Neural cell (in vitro differentiated cells): ENCODE results near the gene SUFU. TPM values are rescaled to one million over a fixed set of nuclear protein-coding genes. Genes with fewer than 3 reads are reported as not detected.

Source experiments
- H2AFZ ChIP-seq: fragments of 200-600, 300-800 bp; sonication (generic), shearing (Covaris generic); 2 replicates; pipeline ENCODE4 v1.6.0; 2014; ENCODE audit warnings: low read depth, mild to moderate bottlenecking, antibody characterized with exemption, low read length, moderate library complexity
- H3F3A ChIP-seq: fragments of 200-600 bp; shearing (Covaris generic); 2 replicates; pipeline ENCODE4 v1.6.1; 2016; ENCODE audit warnings: mild to moderate bottlenecking, moderate library complexity, mixed read lengths, antibody characterized with exemption, low read length; ENCODE audit not compliant: insufficient read depth, poor library complexity, severe bottlenecking
- H3K27ac ChIP-seq: fragments of 200-600, 300-800 bp; sonication (generic), shearing (Covaris generic); 2 replicates; pipeline ENCODE4 v1.5.1; 2014; ENCODE audit warnings: mild to moderate bottlenecking, low read length, moderate library complexity
- H3K27me3 ChIP-seq: fragments of 300-800, 200-600 bp; sonication (generic), shearing (Covaris generic); 2 replicates; pipeline ENCODE4 v1.6.0; 2014; ENCODE audit warnings: mild to moderate bottlenecking, low read depth, low read length, moderate library complexity; ENCODE audit not compliant: insufficient read depth
- H3K36me3 ChIP-seq: fragments of 300-800, 200-600 bp; sonication (generic), shearing (Covaris generic); 2 replicates; pipeline ENCODE4 v1.5.1; 2014; ENCODE audit warnings: mild to moderate bottlenecking, antibody characterized with exemption, low read length, moderate library complexity; ENCODE audit not compliant: insufficient read depth
- H3K4me2 ChIP-seq: fragments of 300-800, 200-600 bp; sonication (generic), shearing (Covaris generic); 2 replicates; pipeline ENCODE4 v1.6.0; 2014; ENCODE audit warnings: mild to moderate bottlenecking, low read length
- H3K4me3 ChIP-seq: fragments of 300-800, 200-600 bp; sonication (generic), shearing (Covaris generic); 2 replicates; pipeline ENCODE4 v1.5.1; 2014; ENCODE audit warnings: mild to moderate bottlenecking, low read length, moderate library complexity
- H3K79me2 ChIP-seq: fragments of 200-600 bp; shearing (Covaris generic); replicated peaks from 2 replicates; pipeline ENCODE4 v1.6.0; 2014; ENCODE audit warnings: mild to moderate bottlenecking, low read length, moderate library complexity; ENCODE audit not compliant: insufficient read depth
- H3K9ac ChIP-seq: fragments of 300-800, 200-600 bp; sonication (generic), shearing (Covaris generic); 2 replicates; pipeline ENCODE4 v1.6.1; 2016; ENCODE audit warnings: mild to moderate bottlenecking, low read length, mixed read lengths
- H3K9me2 ChIP-seq: fragments of 200-600 bp; shearing (Covaris generic); 2 replicates; pipeline ENCODE4 v1.6.1; 2016; ENCODE audit warnings: mild to moderate bottlenecking, low read length, mixed read lengths; ENCODE audit not compliant: insufficient read depth
- H3K9me3 ChIP-seq: fragments of 200-600, 300-800 bp; sonication (generic), shearing (Covaris generic); 2 replicates; pipeline ENCODE4 v1.6.1; 2016; ENCODE audit warnings: mild to moderate bottlenecking, mixed run types, low read length, moderate library complexity, mixed read lengths
- H4K20me1 ChIP-seq: fragments of 200-600 bp; shearing (Covaris generic); 2 replicates; pipeline ENCODE4 v1.6.1; 2016; ENCODE audit warnings: mild to moderate bottlenecking, mixed run types; ENCODE audit not compliant: insufficient read depth
- EP300 ChIP-seq: fragments of 450-650 bp; conservative IDR thresholded peaks from 2 replicates; pipeline ENCODE4 v1.6.1; 2014; ENCODE audit warnings: antibody characterized with exemption, mild to moderate bottlenecking, moderate library complexity; ENCODE audit not compliant: poor library complexity, severe bottlenecking
- EZH2 ChIP-seq: fragments of 200-600, 300-800 bp; shearing (Covaris generic), sonication (generic); IDR thresholded peaks from 2 replicates; pipeline ENCODE4 v1.6.1; 2014; ENCODE audit warnings: antibody characterized with exemption, low read length, borderline replicate concordance, mild to moderate bottlenecking; ENCODE audit not compliant: insufficient read depth, poor library complexity, severe bottlenecking
- MXI1 ChIP-seq: fragments of 450-650 bp; conservative IDR thresholded peaks from 2 replicates; pipeline ENCODE4 v1.6.1; 2014; ENCODE audit warnings: antibody characterized with exemption, mild to moderate bottlenecking; ENCODE audit not compliant: poor library complexity, severe bottlenecking
- POLR2AphosphoS5 ChIP-seq: IDR thresholded peaks from 2 replicates; pipeline ENCODE4 v1.6.1; 2012
- RAD21 ChIP-seq: fragments of 450-650 bp; conservative IDR thresholded peaks from 2 replicates; pipeline ENCODE4 v1.6.1; 2014; ENCODE audit warnings: antibody characterized with exemption, mild to moderate bottlenecking, moderate library complexity
- SMC3 ChIP-seq: fragments of 450-650 bp; conservative IDR thresholded peaks from 2 replicates; pipeline ENCODE4 v1.6.1; 2014; ENCODE audit warnings: antibody characterized with exemption, mild to moderate bottlenecking, moderate library complexity; ENCODE audit not compliant: poor library complexity
- TAF1 ChIP-seq: IDR thresholded peaks from 2 replicates; pipeline ENCODE4 v1.6.1; 2012; ENCODE audit warnings: low read depth
- polyA plus RNA-seq: library from polyadenylated mRNA; depleted of rRNA; stranded (reverse); fragments of >200 nt; gene quantifications from 2 replicates; pipeline ENCODE4 v1.2.3, GENCODE V29; 2014
- TF ChIP-seq, protein P1 (sequence below): fragments of 450-650 bp; IDR thresholded peaks from 2 replicates; pipeline ENCODE4 v1.5.1; 2014; ENCODE audit warnings: antibody characterized with exemption, mild to moderate bottlenecking, moderate library complexity; ENCODE audit not compliant: poor library complexity, severe bottlenecking
- TF ChIP-seq, protein P2 (sequence below): IDR thresholded peaks from 2 replicates; pipeline ENCODE4 v1.6.1; 2012; ENCODE audit warnings: borderline replicate concordance

Gene SUFU
- polyA plus RNA-seq, 1 donor from 2014 or later = 4.8 TPM

DNA sequence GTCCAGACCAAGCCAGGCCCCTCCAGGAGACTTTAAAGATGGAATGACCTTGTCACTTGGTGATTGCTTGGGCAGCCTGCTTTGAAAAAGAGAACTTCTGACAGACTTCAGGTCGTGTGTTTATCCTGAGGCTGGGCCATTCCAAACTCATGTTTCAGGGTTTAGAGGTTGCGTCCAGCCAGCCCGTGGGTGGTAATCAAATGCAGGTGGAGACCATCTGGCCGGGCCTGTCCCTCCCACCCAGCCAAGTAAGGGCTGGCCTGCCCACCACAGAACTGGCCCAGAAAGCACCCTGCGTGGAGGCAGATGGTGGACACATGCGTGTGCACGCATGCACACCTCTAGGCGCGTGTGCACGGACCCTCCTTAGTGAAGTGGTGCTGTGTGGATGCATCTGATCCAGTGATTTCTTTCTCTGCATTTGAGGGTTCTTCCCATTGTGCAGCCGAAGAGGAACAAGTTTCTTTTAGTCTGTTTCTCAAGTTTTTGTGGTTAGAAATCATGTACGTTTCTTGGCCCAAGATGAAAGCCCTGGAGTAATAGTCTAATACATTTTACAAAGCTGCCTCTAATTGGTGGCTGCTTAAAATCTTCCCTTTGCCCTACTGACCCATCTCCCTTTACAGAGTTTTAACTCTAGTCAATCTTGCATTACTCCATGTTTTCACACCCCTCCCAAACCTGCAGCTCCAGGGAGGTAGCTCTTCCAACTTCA lies 43.0 kb downstream of the SUFU start:
- Histone ChIP-seq H3K9ac (no peak overlapping the region), H3K79me2 (no peaks in the 10 kb centered on the region), H3K27me3 (no peaks in the 10 kb centered on the region), H4K20me1 (no peaks in the 10 kb centered on the region), H3K27ac (no peak overlapping the region), H3F3A (no peaks in the 10 kb centered on the region), H3K4me2 (no peak overlapping the region), H3K9me3 (no peaks in the 10 kb centered on the region), H2AFZ (no peak overlapping the region), H3K4me3 (no peak overlapping the region), H3K9me2 (no peaks in the 10 kb centered on the region), H3K36me3 (no peaks in the 10 kb centered on the region)
- TF ChIP-seq TAF1 = no peak
- TF ChIP-seq SMC3 = no peak
- TF ChIP-seq EP300 = no peak
- no peak for TF ChIP-seq MXI1
- TF ChIP-seq, protein P1, sequence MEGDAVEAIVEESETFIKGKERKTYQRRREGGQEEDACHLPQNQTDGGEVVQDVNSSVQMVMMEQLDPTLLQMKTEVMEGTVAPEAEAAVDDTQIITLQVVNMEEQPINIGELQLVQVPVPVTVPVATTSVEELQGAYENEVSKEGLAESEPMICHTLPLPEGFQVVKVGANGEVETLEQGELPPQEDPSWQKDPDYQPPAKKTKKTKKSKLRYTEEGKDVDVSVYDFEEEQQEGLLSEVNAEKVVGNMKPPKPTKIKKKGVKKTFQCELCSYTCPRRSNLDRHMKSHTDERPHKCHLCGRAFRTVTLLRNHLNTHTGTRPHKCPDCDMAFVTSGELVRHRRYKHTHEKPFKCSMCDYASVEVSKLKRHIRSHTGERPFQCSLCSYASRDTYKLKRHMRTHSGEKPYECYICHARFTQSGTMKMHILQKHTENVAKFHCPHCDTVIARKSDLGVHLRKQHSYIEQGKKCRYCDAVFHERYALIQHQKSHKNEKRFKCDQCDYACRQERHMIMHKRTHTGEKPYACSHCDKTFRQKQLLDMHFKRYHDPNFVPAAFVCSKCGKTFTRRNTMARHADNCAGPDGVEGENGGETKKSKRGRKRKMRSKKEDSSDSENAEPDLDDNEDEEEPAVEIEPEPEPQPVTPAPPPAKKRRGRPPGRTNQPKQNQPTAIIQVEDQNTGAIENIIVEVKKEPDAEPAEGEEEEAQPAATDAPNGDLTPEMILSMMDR = no peak
- no peak for TF ChIP-seq RAD21

- H2AFZ ChIP-seq = no peak overlapping the region
- no peak overlapping the region for H3K27ac ChIP-seq
- H3K27me3 ChIP-seq = no peaks in the 10 kb centered on the region
- H3K9me3 ChIP-seq = no peaks in the 10 kb centered on the region
- no peak overlapping the region for H3K4me3 ChIP-seq
- no peaks in the 10 kb centered on the region for H3F3A ChIP-seq
- no peaks in the 10 kb centered on the region for H3K9me2 ChIP-seq
- H3K9ac ChIP-seq = no peak overlapping the region
- no peak overlapping the region for H3K4me2 ChIP-seq
- H3K36me3 ChIP-seq = no peaks in the 10 kb centered on the region
- no peak for TF ChIP-seq SMC3
- no peak for TF ChIP-seq EZH2
- TF ChIP-seq RAD21 = no peak
- TF ChIP-seq EP300 = no peak
- TF ChIP-seq POLR2AphosphoS5 = no peak
- no peak for TF ChIP-seq MXI1
- TF ChIP-seq TAF1 = no peak
- TF ChIP-seq, protein P1 = no peak
- TF ChIP-seq, protein P2, sequence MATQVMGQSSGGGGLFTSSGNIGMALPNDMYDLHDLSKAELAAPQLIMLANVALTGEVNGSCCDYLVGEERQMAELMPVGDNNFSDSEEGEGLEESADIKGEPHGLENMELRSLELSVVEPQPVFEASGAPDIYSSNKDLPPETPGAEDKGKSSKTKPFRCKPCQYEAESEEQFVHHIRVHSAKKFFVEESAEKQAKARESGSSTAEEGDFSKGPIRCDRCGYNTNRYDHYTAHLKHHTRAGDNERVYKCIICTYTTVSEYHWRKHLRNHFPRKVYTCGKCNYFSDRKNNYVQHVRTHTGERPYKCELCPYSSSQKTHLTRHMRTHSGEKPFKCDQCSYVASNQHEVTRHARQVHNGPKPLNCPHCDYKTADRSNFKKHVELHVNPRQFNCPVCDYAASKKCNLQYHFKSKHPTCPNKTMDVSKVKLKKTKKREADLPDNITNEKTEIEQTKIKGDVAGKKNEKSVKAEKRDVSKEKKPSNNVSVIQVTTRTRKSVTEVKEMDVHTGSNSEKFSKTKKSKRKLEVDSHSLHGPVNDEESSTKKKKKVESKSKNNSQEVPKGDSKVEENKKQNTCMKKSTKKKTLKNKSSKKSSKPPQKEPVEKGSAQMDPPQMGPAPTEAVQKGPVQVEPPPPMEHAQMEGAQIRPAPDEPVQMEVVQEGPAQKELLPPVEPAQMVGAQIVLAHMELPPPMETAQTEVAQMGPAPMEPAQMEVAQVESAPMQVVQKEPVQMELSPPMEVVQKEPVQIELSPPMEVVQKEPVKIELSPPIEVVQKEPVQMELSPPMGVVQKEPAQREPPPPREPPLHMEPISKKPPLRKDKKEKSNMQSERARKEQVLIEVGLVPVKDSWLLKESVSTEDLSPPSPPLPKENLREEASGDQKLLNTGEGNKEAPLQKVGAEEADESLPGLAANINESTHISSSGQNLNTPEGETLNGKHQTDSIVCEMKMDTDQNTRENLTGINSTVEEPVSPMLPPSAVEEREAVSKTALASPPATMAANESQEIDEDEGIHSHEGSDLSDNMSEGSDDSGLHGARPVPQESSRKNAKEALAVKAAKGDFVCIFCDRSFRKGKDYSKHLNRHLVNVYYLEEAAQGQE = no peak
- H3K79me2 ChIP-seq = no peaks in the 10 kb centered on the region
- H4K20me1 ChIP-seq = no peaks in the 10 kb centered on the region
These were observed 45.8 kb downstream of the SUFU start for GRCh38 chr10:102549549-102549948.
